Body of pancreas (tissue), 4 donors: ENCODE data around the gene LPP.

Experiments used
- POLR2A ChIP-seq, 3 donors: fragments of 450-650 bp; IDR thresholded peaks; one replicate each; pipeline ENCODE4 v1.6.1; 2016; ENCODE audit warnings: antibody characterized with exemption in 3 of 3, mild to moderate bottlenecking in 2 of 3
- TF ChIP-seq, protein P1 (sequence below), 7 experiments: fragments of 450-650 bp in 4 of 7; fragments of 200-600 bp in 3 of 7; sonication (generic) in 3 of 7; IDR thresholded peaks; one replicate each; pipeline ENCODE4 v1.5.1; 2016 to 2019; ENCODE audit warnings: antibody characterized with exemption in 7 of 7

DNA sequence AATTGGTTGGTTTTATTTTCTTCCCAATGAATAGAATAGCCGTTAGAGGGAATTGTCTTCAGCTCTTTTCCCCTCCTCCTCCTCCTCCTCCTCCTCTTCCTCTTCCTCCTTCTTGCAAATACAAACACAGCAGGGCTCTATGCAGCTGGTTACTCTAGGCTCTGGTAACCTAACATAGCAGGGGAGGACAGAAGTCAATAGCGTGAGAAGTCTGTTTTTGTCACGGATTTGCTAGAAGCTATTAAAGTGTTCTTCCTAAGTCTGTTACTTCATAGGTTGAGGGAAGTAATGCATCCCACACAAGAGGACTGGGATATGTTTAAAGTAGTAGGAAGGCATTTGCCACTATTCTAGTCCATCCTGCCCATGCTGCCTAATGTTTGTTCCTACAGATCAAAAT, 643.1 kb downstream of the LPP start:
- TF ChIP-seq, protein P1, sequence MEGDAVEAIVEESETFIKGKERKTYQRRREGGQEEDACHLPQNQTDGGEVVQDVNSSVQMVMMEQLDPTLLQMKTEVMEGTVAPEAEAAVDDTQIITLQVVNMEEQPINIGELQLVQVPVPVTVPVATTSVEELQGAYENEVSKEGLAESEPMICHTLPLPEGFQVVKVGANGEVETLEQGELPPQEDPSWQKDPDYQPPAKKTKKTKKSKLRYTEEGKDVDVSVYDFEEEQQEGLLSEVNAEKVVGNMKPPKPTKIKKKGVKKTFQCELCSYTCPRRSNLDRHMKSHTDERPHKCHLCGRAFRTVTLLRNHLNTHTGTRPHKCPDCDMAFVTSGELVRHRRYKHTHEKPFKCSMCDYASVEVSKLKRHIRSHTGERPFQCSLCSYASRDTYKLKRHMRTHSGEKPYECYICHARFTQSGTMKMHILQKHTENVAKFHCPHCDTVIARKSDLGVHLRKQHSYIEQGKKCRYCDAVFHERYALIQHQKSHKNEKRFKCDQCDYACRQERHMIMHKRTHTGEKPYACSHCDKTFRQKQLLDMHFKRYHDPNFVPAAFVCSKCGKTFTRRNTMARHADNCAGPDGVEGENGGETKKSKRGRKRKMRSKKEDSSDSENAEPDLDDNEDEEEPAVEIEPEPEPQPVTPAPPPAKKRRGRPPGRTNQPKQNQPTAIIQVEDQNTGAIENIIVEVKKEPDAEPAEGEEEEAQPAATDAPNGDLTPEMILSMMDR (IDR thresholded peaks at IDR 0.05) = no peak
- TF ChIP-seq POLR2A (IDR thresholded peaks at IDR 0.05) = no peak
